WERI-Rb-1 (cell line): ENCODE data around the gene TMEM258.
A peak's percentile ranks its signal among the peaks of the same experiment; 100 is the strongest.

ENCODE experiments used
- DNase-seq: peaks from one replicate; pipeline ENCODE4 v3.0.0-alpha.2; 2020
- H3K27ac ChIP-seq: fragments of 250-450 bp; sonication (Bioruptor Pico); 2 replicates; pipeline ENCODE4 v1.5.1; 2020; ENCODE audit warnings: mild to moderate bottlenecking, moderate library complexity
- H3K27me3 ChIP-seq: fragments of 250-450 bp; sonication (Bioruptor Pico); 2 replicates; pipeline ENCODE4 v1.5.1; 2021; ENCODE audit warnings: mild to moderate bottlenecking, low read depth, moderate library complexity; ENCODE audit not compliant: insufficient read depth, severe bottlenecking
- H3K36me3 ChIP-seq: fragments of 250-450 bp; sonication (Bioruptor Pico); 2 replicates; pipeline ENCODE4 v1.5.1; 2020; ENCODE audit warnings: mild to moderate bottlenecking, moderate library complexity
- H3K4me3 ChIP-seq: 2 replicates; pipeline ENCODE4 v1.5.1; 2011; ENCODE audit warnings: low read depth, mild to moderate bottlenecking, control low read depth, low read length
- H3K9me3 ChIP-seq: fragments of 250-450 bp; sonication (Bioruptor Pico); 2 replicates; pipeline ENCODE4 v1.5.1; 2021; ENCODE audit warnings: mild to moderate bottlenecking, moderate library complexity; ENCODE audit not compliant: severe bottlenecking
- CTCF ChIP-seq: IDR thresholded peaks from 2 replicates; pipeline ENCODE4 v1.5.1; 2011; ENCODE audit warnings: low read depth, mild to moderate bottlenecking, control low read depth, inconsistent platforms, low read length

Gene TMEM258

DNA sequence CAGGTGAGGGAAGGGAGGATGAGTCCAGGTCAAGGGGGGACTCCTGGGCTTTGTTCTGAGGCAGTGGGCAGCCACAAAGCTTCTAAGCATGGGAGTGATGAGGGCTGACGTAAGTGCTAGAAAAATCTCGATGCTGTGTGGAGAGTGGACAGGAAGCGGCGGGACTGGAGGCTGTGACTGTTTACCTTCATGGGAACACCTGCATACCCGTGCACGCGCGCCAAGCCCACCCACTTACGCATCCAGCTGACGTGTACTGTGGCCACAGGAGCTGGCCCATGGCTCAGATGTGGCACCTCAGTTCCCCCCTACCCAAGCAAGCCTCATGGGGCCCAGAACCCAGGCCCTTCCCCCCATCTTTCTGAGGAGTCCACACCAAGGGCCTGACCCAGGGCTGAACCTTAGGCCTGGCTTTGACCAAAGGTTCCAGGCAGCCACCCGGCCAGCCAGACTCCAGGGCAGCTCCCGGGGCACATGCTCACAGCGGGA lies 26.0 kb downstream of the TMEM258 start:
- TF ChIP-seq CTCF, result no peak
- H3K36me3 ChIP-seq, result no peaks in the 10 kb centered on the region
- no peak overlapping the region for H3K4me3 ChIP-seq
- DNase-seq, result no peak
- H3K27me3 ChIP-seq, result no peaks in the 10 kb centered on the region
- no peaks in the 10 kb centered on the region for H3K9me3 ChIP-seq
- H3K27ac ChIP-seq, result no peak overlapping the region

- H3K27ac ChIP-seq, result no peak overlapping the region
Observed at GRCh38 chr11:61765550-61766253, 26.7 kb downstream of the TMEM258 start.

DNA sequence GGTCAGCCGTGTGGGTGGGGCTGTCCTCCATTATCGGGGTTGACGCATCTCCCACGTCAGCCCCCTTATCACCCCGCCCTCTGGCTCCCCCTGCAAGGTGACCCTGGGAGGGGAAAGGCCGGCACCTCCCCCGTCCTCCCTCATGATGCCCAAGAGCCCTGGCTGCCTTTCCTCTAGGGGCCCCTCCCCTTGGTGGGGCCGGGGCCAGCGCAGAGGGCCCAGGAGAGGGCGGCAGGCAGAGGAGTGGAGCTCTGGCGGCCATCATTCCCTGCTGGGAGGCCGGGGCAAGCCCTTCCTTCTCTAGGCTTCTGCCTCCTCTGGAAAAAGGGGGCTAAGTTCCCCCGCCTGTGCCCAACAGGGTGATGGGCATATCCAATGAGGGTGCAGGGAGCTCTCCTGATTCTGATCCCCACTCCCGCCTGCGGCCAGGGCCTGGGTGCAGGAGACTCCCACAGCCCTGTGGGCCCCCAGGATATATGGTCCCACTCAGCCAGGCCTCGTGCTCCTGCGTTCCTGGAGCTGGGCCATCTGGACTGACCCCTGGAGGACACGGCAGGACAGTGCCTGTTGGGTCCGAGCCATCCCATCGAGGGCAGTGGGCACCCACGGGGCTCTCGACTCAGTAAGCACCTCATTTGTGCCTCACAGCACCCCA lies 27.7 kb downstream of the TMEM258 start:
- H3K27ac ChIP-seq, result peak overlapping the region; percentile 18; the same call in 1 of the 2 replicates
- H3K4me3 ChIP-seq, result no peak overlapping the region
- H3K27me3 ChIP-seq, result no peaks in the 10 kb centered on the region
- DNase-seq, result peak; percentile 39
- H3K9me3 ChIP-seq, result no peaks in the 10 kb centered on the region
- no peaks in the 10 kb centered on the region for H3K36me3 ChIP-seq
- peak; percentile 50 for TF ChIP-seq CTCF

More at GRCh38 chr11:61765550-61766253, 26.7 kb downstream of the TMEM258 start:
- no peaks in the 10 kb centered on the region for H3K27me3 ChIP-seq
- H3K9me3 ChIP-seq, result no peaks in the 10 kb centered on the region
- no peak for TF ChIP-seq CTCF
- no peaks in the 10 kb centered on the region for H3K36me3 ChIP-seq
- no peak for DNase-seq
- no peak overlapping the region for H3K4me3 ChIP-seq

- TF ChIP-seq CTCF, result no peak
- DNase-seq, result no peak
- Histone ChIP-seq H3K27ac (no peak overlapping the region), H3K36me3 (no peaks in the 10 kb centered on the region), H3K27me3 (no peaks in the 10 kb centered on the region), H3K9me3 (no peaks in the 10 kb centered on the region), H3K4me3 (no peak overlapping the region)
Observed at GRCh38 chr11:61763930-61764605, 28.3 kb downstream of the TMEM258 start.

- Histone ChIP-seq H3K27ac (no peak overlapping the region; the same call in none of the 2 replicates), H3K4me3 (no peak overlapping the region), H3K36me3 (no peaks in the 10 kb centered on the region), H3K27me3 (no peaks in the 10 kb centered on the region), H3K9me3 (no peaks in the 10 kb centered on the region)
- TF ChIP-seq CTCF, result no peak
- DNase-seq, result peak; percentile 31
Observed at GRCh38 chr11:61762798-61763197, 29.6 kb downstream of the TMEM258 start.
